HG03045 (cell line): ENCODE results near the gene PPARD.

Experiments used
- ATAC-seq: cut with Tn5 transposase; IDR thresholded peaks from one replicate; pipeline ENCODE4 v1.9.1; 2021; ENCODE audit warnings: mild to moderate bottlenecking, moderate library complexity; ENCODE audit not compliant: unreplicated experiment

Gene PPARD

DNA sequence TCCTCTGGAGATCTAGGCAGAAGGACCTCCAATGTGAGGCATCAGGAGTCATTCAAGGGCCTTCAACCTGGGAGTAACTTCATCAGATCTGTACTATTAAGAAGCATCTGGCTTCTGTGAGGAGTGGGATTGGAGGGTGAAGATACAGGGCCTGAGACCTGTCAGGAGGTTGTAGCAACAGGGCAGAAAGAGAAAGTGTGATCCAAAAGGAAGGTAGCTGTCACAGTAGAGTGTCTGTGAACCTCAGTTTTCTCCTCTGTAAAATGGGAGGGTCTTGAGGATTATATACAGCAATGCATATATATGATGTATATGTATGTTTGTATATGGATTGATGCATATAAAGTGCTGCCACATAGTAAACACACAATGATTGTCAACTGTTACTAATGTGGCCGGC is 123.3 kb downstream of the PPARD start:
- ATAC-seq, result no peak

DNA sequence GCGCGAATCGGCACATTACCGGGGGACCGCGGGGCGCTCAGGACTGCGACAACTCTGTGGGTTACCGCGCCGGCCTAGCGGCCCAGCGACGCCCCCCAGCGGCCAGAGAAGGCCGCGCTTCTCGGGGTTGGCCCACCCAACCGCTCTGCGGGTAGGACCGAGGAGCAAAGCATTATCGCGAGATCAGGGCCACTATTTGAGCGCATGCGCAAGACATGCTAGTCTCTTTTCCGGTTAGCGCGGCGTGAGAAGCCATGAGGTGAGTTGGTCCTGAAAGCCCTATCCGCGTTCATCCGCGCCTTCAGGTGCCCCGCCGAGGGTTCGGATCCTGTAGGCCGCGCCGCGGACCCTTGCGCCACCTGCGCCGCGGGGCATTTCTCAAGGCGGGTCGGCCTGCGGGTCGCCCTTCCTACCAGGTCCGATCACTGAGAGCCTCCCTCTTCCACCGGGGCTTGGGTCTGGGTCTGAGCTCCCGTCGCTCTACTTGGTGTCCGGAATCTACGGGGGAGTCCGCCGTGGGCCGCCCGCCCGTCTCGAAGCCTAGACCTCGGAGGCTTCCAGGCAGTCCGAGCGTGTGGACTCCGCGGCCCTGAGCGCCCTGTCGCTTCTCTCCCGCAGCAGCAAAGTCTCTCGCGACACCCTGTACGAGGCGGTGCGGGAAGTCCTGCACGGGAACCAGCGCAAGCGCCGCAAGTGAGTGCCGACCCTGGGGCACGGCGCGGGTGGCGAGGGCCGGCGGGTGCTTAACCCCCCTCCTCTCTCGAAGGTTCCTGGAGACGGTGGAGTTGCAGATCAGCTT is 126.0 kb downstream of the PPARD start, which contains the start of gene RPL10A:
RPL10A (plus strand) TSS at position 221 of the 799 bp plus-strand sequence; CDS start at position 255, 34 bp downstream.
- peak; percentile 73 for ATAC-seq

DNA sequence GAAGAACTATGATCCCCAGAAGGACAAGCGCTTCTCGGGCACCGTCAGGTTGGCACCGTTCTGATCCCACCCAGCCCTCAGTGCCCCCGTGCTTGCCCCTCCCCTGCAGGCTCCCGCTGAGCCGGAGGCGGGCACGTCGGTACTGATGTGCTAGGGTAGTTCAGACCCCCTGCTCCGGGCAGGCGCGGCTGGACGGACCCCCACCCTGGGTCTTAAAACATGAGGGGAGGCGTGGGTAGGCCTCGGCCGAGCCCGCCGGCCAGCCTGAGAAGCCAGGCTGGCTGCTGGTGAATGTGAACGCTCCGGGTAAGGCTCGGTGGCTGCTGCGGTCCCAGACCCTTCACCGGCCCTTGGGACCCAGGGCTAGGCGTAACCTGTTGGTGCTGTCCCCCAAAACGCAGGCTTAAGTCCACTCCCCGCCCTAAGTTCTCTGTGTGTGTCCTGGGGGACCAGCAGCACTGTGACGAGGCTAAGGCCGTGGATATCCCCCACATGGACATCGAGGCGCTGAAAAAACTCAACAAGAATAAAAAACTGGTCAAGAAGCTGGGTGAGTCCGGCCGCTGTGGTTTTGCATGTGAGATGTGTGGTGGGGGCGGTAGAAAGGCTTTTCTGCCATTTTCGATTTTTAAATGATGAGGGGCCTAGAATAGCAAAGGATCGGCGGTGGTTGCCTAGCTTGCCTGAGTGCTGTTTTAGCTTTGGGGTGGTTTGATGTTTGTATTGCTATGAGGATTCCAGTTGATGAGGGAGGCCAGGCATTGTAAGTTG is 126.8 kb downstream of the PPARD start:
- ATAC-seq, result peak; percentile 5

DNA sequence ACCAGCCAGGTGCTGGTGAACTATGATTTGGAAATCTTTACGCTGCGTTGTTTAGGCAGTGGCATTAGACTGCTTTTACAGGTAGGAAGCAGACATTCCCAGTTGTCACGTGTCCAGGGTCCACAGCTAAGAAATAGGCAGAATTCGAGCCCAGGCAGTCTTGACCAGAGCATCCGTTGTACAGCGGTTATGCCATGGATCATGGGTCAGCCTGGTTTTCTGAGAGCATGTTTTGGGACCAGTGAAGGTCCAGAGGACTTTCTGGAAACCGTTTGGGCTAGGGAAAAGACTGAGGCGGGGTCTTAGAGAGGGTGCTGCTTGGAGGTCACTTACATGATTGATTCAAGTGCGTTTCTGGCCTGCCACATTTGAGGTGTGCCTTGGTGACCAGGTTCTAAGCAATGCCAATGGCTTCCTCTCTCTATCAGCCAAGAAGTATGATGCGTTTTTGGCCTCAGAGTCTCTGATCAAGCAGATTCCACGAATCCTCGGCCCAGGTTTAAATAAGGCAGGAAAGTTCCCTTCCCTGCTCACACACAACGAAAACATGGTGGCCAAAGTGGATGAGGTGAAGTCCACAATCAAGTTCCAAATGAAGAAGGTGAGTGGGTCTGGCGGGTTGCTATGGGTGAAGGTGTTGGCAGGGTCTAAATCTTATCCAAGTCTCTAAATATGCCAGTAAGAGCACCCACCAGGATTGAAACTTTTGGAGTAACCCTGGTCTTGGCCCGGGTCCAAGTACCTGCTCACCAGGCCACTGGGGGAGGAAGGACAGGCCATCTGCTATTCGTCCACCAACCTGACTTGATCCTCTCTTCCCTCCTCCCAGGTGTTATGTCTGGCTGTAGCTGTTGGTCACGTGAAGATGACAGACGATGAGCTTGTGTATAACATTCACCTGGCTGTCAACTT is 127.6 kb downstream of the PPARD start:
- ATAC-seq, result no peak

DNA sequence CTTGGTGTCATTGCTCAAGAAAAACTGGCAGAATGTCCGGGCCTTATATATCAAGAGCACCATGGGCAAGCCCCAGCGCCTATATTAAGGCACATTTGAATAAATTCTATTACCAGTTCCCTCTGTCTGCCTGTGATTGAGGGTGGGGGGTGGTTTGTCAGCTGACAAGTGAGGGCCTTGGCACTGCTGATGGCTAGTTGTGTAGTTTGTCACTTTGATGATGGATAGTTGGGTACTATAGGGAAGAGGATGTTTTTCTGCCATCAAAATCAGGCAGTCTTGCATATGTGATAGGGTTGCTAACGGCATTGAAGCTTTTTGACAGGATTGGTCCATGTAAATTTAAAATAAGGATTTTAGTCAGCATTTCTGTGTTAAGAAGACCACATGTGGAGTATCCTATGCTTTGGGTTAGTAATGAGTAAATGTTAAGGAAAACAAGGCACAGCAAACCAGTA is 128.3 kb downstream of the PPARD start:
- no peak for ATAC-seq

DNA sequence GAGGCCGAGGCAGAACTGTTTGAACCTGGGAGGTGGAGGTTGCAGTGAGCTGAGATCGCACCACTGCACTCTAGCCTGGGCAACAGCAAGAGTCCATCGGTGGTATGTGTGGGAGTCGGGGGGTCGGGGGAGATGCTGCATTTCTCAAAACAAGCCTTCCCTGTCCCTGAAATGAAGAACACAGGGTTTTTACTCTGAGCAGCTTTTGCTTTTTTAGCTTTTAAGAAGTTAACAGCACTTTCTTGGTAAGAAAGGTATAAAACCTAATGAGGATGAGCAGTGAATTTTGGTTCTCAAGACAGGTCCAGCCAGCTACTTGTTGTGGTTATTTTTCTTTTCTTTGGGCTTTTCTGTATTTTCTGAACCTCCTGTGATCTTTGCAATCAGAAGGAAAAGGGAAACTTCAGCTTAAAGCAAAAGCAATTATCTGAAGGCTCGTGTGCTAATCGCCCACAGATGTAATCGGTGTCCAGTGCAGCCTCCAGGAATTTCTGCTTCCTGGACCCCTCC is 129.5 kb downstream of the PPARD start:
- ATAC-seq, result no peak

DNA sequence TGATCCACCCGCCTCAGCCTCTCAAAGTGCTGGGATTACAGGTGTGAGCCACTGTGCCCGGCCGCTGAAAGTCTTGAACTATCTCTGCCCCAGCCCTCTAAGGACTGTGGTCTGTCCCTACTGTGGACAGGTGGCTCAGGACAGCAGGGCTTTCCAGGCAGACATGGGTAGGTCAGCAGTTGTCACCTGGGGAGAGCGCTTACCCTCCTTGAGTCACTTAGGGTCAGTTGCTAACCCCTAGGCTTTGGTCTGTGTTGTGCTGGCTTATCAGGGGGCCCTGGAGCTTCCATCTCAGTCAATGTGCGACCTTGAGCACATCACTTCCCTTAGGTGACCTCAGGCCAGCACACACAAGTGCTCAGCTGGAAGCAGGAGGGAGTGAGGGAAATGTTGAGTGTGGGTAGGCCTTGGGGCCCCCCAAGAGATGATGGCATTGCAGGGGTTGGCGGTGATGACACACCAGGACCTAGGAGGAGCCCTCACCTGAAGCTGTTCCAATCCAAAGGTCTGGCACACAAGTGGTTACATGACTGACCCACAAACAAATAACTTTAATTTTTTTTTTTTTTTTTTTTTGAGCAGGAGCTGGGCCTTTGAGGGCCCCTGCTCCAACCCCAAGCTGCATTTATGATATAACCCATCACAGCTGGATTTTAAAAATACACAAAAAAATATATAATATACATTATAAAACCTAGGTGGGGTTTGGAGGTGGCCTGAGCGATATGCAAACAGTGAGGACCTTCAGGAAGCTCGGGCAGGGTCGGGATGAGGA is 130.9 kb downstream of the PPARD start:
- ATAC-seq, result no peak

DNA sequence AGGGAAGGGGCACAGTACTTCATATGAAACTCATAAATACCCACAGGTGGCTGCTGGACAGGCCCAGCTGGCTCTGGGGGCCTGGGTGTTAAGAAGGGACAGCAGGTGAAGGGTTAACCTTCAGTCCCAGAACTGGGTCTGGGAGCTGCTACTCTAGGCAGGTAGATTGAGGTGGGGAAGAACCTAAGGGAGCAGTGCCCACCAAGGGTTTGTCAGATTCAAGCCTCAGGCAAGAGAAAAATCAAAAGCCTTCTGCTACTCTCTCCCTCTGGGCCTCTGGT is 131.4 kb downstream of the PPARD start:
- ATAC-seq, result no peak

DNA sequence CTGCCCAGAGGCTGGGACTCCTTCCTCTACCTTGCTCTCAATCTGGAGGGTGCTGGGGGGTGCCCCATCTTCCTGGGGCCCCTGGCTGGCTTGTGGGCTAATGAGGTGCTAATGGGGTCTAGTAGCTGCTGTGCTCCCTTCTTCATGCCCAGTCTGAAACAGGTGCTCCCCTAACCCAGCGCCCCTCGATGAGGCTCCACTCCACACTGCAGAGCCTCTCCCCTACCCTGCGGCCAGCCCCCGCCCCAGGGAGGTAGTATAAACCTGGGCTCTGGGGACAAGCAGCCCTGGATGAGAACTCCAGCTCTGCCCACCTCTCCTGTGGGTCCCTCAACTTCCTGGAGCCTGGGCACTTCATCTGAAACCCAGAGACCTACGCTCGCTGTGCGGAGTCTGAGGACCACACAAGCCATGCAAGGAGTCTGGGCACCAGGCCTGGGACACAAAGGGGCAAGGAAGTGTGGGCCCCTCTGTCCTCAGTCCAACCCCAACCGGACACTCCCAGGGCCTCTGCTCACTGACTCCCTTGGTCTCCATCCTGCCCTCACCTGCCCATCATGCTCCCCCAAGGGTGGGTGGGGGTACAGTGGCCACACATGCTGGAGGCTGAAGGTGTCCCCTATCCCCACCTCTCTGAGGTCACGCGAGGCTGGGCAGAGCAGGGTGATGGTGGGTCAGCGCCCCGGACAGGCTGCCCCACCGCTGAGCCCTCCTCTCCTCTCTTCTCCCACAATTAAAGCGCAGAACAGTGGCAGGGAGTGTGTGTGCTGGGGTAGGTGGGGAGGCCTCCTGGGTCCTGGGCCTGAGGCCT is 132.0 kb downstream of the PPARD start:
- ATAC-seq, result no peak

DNA sequence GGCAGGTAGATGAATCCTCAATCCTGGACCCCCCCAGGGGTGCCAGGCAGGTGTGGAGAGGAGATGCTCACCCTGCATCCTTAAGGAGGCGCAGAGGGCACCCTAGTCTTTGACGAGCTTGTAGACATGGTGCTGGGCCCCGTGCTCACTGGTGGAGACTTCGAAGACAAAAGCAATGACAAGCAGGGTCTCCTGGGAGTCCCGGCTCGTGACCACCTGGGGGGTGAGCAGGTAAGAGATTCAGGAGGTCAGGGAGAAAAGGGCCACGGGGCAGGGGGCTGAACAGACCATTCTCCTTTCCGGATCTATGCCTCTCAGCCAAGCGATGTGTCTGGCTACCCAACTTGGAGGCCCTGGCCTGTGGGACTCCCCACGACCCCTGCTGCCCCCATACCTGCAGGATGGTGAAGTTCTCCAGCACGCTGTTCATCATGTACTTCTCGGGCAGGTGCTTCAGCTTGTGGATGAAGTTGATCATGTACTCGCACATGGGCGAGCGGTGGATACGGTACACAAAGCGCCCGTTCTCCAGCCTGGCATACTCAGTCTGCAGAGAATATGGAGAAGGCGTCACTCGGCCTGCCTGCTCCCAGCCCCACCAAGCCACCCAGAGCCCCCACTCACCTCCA is 132.7 kb downstream of the PPARD start:
- ATAC-seq, result no peak

DNA sequence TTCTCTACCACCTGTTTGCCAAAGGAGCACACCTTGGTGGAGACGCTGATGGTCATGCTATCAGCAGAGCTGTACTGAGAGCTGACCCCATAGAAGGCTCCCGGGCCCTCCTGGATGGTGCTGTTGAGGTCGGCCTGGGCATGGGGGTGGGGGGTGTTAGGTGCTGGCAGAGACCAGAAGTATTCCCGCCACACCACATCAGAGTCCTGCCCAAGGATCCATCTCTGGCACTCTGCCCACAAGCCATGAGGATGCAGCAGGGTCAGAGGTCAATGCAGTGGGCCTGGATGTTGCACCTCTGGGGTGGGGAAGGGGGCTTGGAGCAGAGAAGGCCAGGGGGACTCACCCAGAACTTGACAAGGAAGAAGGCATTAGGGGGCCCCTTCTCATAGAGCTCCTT is 133.2 kb downstream of the PPARD start:
- no peak for ATAC-seq

DNA sequence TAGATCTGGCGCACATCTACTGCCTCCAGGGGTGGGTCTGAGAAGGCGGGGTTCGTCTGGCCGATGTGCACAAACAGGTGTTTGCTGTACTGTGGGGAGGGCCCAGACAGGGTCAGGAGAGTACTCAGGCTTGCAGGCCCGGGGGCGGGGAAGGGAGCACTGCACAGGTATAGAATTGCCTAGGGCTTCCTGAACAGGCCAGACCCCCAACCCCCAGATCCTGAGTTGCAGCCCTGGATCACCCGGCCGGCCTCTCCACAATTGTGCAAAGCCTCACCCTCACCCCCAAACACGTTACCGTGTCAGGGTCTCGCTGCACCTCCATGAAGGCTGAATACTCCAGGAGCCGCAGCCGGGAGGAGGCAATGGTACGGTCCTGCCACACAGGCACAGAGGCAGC is 133.6 kb downstream of the PPARD start:
- ATAC-seq, result no peak

DNA sequence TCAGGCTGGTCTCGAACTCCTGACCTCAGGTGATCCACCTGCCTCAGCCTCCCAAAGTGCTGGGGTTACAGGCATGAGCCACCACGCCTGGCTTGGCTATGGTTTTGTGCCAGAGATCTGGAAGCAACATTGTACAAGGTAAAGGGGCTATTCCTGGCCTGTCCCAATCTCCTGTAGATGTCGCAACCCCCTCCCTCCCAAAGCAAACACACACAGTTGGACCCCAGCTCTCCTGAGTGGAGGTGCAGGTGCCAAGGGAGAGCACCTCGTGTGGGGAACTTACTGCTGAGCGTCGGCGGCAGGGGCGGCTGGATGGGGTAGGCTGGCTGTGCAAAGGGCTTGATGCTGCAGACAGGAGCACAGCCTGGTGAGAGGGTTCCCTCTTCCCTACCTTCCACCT is 134.7 kb downstream of the PPARD start:
- ATAC-seq, result no peak
